Renal cortex interstitium (tissue), 11 donors: Measurements from ENCODE around the gene DSE. TPM values are rescaled to one million over a fixed set of nuclear protein-coding genes. Genes with fewer than 3 reads are reported as not detected.
A peak's percentile ranks its signal among the peaks of the same experiment; 100 is the strongest.

Experiments
- DNase-seq, 11 donors: peaks; one replicate each; pipeline ENCODE4 v3.0.0-alpha.2; 2013; ENCODE audit warnings: low read depth in 9 of 11, low spot score in 4 of 11; ENCODE audit errors: extremely low read depth in 1 of 11
- polyA plus RNA-seq, 3 donors: library from polyadenylated mRNA; unstranded; fragments of 120-200 nt; gene quantifications; one replicate each; pipeline ENCODE4 v1.2.1, GENCODE V29; 2013; ENCODE audit not compliant: insufficient read length in 3 of 3

The DSE gene
- polyA plus RNA-seq, 3 donors: 38.7 to 42.5 (median 42.1) TPM

DNA sequence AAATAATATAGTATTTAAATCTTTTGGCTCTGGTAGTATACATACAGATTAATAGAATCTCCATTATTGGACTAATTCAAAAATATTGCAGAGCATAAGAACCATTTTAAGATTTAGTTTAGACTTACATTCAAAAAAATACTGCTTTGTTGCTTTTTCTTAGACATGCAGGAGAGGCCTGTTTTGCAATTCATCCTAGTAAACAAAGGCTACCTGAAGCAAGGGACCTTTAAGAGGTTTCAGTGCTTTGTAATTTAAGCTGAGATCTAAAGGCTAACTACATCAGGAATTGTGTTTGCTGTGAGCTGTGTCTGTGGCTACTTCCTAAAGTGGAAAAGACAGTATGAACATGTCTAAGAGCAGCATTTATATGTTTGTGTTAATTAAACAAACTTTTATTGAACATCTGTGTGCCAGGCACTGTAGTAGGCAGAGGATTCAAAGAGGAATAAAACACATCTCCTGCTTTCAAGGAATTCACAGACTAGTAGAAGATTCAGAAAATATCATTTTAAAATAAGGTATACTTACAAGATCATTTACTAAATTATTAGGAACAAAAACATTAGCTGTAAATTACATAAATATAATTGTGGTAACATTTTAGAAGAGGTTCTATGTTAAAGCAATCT, 61.3 kb downstream of the DSE start:
- no peak for DNase-seq

DNA sequence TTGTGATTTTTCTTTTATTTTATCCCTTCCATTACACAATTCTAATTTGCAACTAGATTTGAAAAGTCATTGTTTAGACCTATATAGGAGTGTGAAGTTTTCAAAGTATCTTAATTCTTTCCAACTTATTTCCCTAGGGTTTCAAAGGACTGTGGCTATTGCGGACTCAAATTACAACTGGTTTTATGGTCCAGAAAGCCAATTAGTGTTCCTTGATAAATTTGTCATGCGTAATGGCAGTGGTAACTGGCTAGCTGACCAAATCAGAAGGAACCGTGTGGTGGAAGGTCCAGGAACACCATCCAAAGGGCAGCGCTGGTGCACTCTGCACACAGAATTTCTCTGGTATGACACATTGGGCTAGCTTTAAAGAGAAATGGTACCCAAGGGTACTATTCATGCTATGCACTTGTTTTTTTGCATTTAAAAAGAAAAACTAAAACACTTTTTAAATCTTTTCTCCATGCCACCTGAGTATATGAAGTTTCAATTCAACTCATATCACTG, 62.5 kb downstream of the DSE start:
- DNase-seq: peak in 1 of 11 donors; percentile 40

DNA sequence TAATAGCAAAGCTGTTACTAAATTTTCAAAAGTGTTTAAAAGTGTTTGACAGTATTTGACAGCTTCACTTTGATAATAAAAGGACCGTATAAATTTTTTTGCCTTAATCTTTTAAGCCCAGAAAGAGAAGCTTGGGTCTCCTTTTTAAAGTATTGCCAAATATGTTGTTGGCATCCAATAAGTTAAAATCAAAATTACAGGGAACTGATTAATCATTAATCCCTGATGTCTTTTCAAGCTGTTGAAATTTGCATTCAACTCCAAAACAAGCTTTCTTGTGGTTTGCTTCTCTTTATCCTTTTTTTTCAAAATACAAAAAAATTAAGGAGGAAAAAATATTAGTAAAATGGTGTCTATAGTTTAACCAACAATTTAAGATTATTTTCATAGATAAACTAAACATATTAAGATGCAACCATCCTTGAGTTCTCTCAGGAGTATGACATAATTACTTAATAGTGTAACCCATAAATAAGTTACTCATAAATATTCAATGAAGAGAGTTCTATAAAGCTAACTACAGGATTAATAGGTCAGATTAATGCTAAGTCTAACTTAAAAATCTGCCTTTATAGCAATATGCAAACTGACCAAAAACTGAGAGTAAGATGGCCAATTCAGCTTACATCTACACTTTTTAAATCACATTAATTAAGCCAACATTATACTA, 63.4 kb downstream of the DSE start:
- DNase-seq: no peak

DNA sequence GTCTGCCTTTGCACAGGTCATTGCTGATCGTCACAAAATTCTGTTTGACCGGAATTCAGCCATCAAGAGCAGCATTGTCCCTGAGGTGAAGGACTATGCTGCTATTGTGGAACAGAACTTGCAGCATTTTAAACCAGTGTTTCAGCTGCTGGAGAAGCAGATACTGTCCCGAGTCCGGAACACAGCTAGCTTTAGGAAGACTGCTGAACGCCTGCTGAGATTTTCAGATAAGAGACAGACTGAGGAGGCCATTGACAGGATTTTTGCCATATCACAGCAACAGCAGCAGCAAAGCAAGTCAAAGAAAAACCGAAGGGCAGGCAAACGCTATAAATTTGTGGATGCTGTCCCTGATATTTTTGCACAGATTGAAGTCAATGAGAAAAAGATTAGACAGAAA, 65.8 kb downstream of the DSE start:
- DNase-seq: no peak

DNA sequence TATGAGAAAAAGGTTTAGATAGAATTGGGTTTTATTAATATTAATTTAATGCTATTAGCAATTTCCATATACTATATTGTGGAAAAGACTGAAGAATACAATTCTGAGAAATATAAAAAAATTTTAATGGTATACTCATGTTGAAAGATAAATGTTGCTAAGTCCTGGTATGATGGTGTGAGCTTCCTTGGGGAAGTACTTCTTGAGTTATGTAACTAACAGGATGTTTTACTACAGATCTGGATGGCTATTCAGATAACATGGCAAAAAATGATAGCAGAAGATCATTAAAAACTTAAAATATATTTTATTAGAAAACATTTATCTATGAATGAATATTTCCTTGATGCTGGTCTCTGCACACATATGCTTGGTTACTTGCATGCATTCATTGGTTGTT, 66.9 kb downstream of the DSE start:
- DNase-seq: no peak

DNA sequence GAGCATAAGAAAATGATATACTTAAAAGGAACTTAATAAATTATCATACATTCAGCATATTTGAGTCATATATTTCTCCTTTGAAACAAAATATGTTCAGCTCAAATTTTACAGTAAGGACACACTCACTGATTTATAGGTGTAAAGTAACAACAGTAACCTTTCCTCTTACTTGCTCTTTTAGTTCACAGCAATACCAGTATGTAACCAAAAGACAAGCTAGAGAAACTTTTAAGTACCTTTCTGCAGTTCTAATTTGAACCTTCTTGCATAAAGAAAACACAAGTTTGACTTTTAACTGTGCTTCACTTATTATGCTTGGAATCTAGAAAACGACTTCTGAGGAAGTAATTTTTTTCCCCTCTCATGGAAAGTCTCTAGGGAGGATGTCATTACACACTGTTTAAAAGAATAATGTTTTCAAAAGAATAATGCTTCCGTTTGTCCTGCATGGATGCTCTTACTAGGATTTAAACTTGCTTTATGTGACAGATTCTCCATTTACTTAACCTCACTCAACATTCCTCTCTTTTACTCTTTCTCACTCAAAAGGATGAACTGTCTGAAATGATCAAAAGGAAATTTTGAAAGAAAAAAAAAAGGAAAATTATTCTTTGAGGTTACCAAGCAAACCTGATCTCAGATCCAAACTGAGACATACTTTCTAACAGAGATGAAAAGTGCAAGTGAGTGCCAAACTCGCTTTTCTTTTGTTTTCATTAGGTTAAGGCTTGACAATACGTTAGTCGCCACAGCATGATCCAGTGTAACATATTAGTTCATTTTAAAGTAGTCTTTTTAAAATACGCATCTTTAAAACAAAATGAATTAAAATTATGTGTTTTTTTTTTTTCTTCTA, 68.1 kb downstream of the DSE start:
- DNase-seq: peak in 4 of 11 donors; percentile 31 to 55 (median 46)

DNA sequence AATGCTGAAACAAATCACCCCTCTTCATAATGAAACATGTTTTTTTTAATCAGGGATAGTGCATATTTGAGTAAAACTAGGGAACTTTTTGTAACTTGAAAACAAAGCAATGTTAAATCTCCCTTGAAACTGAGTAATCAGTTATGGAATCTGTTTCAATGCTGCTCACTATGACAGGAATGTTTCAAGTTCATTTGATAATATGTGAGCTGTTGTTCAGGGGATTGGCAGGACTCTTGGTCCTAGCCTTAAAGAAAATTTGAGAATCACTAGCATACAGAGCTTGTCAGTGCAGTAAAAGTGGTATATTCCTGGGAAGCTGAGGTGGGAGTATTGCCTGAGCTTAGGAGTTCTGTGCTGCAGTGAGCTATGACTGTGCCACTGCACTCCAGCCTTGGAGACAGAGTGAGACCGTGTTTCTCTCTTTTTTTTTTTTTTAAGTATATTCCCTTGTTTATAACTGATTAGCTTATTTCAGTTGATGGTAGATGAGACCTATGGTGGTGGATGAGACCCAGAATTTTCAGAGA, 68.8 kb downstream of the DSE start:
- peak in 1 of 11 donors; percentile 19 for DNase-seq

DNA sequence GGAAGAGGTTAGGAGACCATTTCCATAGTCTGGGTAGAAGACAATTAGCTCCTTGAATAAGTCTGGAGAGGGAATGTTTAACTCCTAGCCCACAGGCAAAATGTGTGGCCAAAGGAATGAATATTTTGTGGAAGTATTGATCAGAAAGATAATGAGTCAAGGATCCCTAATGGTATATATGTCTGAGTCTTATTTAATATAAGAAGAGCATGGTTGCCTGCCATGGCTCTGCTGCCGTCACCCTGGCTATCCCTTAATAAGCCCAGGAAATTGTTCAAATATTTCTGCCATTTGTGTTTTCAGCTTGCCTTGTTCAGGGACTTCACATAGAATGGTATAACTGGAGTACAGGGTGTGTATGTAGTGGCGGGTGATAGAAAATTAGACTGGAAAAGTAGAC, 72.4 kb downstream of the DSE start:
- DNase-seq: no peak

DNA sequence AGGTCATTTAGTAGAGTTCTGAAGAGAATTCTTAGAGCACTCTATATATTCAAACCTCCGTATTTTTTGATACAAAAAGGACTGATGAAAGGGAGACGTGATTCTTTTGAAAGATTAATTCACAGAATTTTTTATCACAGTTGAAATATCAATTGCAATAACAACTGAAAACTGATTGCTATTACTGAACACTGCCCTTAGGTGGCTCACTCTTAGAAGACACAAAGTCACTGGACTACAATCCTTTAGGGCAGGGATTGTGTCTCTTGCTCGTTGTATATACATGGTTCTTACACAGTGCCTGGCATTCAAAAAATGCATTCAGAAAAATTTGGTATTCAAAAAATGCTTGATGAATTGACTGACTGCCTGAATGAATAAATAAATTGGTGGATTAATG, 73.3 kb downstream of the DSE start:
- no peak for DNase-seq

DNA sequence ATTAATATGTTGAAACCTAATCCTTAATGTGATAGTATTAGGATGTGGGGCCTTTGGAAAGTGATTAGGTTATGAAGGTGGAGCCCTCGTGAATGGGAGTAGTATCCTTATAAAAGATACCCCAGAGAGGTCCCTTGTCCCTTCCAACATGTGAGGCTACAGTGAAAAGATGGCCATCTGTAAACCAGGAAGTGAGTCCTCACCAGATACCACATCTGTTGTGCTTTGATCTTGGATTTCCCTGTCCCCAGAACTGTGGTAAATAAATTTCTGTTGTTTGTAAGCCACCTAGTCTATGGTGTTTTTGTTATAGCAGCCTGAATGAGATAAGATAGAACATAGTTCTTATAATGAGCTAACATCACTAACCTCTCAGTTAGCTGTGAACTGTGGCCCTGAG, 73.8 kb downstream of the DSE start:
- DNase-seq: no peak

DNA sequence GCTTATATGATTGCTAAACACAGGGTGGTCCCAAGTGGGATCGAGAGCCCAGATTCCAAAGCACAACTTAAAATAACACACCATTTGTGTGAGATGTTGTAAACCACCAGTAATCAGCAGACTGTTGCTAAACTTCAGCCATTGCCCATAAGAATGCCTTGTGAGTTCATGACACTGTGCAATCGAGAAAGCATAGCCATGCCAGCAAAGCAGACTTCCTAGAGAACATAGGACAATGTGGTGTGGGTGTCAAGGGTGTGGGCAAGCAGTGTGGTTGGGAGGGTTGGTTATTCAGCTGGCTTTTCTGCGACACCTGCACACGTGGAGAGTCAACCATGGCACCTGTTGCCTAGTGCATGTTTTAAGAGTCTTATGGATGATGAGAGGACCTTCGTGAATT, 74.4 kb downstream of the DSE start:
- DNase-seq: no peak

DNA sequence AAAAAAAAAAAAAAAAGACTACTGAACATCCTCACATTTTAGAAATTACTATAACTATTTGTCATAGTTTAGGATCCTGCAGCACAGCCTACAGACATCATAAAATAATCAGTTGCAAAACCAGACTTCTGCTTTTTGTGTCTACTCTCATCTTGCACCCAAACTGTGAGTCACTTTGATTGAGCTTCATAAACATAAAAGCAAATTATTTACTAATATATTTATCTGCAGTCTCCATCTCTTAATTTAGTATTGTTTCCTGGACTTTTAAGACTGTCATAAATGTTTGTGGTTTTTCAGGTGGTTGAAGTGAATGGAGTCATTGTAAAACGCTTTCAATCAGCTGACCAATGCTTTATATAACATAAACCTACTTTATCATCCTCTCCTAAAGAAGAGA, 75.7 kb downstream of the DSE start:
- DNase-seq: no peak

DNA sequence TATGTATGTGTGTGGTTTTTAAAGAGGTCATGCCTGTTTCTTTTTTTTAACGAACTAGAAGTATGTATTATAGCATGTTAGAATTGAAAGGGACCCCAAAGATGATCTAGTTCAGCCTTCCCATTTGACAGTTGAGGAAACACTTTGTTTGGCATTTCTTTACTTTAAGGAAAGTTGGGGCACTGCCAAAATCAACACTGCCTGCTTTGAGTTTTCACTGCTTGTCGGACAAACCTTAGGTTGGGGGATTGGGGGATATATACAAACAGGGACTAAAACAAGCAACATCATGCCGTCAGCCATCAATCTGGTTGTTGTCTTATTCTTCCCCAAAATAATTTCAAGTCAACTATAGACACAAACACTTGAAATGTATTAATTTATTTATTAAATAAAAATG, 76.3 kb downstream of the DSE start:
- DNase-seq: no peak

DNA sequence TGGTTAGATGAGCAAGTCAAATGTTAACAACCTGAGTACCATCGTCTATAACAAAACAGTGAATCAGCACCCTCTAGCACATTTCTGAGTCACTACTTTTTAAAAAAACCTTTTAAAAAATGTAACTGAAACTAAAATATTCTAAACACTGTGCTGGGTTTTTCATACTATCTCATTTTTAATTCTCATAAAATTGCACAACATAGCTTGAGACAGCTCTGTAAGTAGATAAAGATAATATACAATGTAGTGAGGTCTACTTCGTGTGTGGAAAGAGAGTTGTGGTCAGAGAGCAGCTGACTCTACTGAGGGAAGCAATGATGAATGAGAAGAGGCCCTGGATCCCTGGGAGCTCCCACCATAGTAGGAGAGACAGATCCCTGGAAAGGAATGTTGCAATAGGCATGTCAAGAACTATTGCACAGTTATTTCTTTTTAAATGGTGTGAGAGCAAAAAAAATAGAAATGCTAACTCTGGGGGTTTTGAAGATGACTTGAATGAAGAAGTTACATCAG, 76.8 kb downstream of the DSE start:
- no peak for DNase-seq

DNA sequence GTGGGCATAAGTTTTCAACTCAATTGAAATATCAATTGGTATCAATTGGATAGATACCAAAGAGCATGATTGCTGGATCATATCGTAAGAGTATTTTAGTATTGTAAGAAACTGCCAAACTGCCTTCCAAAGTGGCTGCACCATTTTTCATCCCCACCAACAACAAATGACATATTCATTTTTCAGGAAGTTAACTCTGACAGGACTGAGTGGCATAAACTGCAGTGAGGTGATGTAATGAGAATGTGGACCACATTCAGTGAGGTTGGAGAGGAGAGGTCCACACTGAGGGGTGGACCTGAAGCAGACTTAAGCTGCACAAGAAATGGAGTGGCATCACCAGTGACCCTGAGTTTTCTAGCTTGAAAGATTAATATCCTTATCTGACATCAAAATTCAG, 78.8 kb downstream of the DSE start:
- DNase-seq: no peak

DNA sequence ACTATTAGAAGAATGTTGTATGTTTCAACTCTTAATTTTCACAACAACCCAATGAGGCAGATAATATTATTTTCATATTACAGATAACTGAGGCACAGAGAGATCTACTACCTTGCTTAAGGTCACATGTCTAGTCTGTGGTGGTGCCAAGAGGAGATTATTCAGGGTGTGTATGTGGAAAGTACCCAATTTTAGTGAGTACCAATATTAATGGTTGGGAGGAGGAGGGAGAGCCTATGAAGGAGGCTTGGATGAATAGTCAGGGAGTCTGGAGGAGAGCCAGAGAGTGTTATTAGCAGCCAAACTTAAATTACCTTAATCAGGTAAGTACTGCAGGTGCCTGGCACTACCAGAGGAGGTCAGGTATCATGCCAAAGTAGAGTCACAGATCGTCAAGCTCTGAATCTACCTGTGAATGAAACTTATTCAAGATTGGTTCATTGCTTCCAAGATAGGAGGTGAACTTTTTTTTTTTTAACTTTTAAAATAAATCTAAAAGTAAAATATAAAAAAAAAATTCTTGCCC, 79.5 kb downstream of the DSE start:
- DNase-seq: no peak

DNA sequence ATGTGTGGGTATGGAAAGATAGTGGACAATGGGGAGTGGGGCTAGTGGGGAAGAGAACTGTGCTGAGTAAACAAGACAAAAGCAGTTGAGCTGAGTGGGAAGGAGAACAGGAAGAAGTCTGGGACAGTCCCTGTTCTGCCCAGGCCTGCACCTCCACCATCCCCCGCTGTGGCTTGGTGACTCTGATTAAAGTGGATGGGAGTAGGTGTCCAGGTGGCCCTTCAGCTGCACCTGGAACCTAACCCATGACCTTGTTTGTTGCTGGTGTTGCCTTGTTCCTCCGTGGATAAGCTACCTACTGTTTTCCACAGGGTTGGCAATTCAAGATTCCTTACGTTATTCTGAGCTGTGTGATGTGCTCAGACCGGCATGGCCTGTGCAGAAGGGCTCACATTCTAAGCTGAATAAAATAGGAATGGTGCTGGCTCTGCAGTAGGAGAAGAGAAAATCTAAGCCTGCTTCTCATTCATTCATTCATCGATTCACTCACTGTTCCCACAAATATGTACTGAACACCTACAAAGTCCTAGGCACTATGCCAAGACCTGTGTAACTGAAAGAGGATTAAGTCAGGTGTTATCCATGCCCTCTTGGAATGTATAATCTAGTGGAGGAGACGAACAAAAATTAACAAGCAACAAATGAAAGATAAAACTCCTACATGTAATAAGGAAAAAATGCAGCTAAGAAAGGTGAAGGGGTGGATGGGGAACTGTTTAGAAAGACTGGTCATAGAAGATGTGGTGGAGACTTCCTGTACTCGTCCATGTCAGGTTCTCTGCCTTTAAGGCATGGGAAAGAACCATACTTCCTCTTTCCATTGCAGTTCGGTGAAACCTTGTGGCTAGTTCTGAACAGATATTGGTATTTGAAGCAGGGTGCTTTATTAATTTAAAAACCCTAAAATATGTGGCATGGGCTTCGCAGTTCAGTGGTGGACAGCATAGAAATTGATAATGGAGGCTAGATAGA, 80.3 kb downstream of the DSE start:
- DNase-seq: no peak

DNA sequence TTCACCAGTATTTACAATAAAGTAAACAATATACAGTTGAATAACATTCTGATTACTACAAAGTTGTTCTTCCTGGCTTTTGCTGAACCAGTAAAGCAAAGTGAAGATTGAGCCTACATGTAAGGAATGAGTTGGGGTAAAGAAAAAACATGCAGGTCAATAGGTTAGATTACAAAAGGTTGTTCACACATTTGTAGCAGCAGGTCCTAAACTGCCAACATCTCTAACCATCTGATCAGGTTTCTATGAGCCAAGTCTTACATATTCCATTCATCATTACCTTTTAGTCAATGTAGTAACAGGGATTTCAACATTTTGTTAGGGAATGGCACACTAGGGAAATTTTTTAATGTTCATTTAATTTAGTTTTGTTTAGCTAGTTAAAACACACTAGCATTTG, 81.2 kb downstream of the DSE start:
- no peak for DNase-seq
